WTC11 (cell line): Measurements from ENCODE around the gene MPV17L2.

Experiments used
- CTCF ChIP-seq: fragments of 200-600 bp; IDR thresholded peaks from 2 replicates; pipeline ENCODE4 v1.8.0; 2022; ENCODE audit warnings: antibody characterized with exemption
- PRDM15 ChIP-seq: sonication (generic); formaldehyde crosslinking; IDR thresholded peaks from 2 replicates; pipeline ENCODE4 v1.8.0; 2022; ENCODE audit warnings: missing genetic modification reagents

- TF ChIP-seq CTCF, result no peak
- TF ChIP-seq PRDM15, result no peak
Measured at GRCh38 chr19:18158467-18158866, 34.6 kb upstream of the MPV17L2 start.
